Panc1 (cell line): ENCODE data around the gene PCDH15.

Source experiments
- POLR2AphosphoS5 ChIP-seq: IDR thresholded peaks from 2 replicates; pipeline ENCODE4 v1.6.1; 2012; ENCODE audit warnings: mild to moderate bottlenecking, low read depth, low read length, moderate library complexity
- SIN3A ChIP-seq: IDR thresholded peaks from 2 replicates; pipeline ENCODE4 v1.6.1; 2012; ENCODE audit warnings: low read depth, mild to moderate bottlenecking, low read length, moderate library complexity, borderline replicate concordance; ENCODE audit not compliant: insufficient read depth
- TCF7L2 ChIP-seq: IDR thresholded peaks from 2 replicates; pipeline ENCODE4 v1.6.1; 2011; ENCODE audit warnings: mild to moderate bottlenecking, low read depth, low read length, inconsistent platforms
- TF ChIP-seq, protein P1 (sequence below): fragments of 450-650 bp; IDR thresholded peaks from 2 replicates; pipeline ENCODE4 v1.5.1; 2017; ENCODE audit warnings: mild to moderate bottlenecking
- TF ChIP-seq, protein P2 (sequence below), 2 experiments: IDR thresholded peaks; 2 replicates each; pipeline ENCODE4 v1.6.1; 2011 to 2012; ENCODE audit warnings: low read depth in 2 of 2, control low read depth in 1 of 2, low read length in 1 of 2, mild to moderate bottlenecking in 1 of 2, moderate library complexity in 1 of 2; ENCODE audit not compliant: insufficient read depth in 1 of 2

GRCh38 chr10:53983431-53983830, 817.6 kb downstream of the PCDH15 start:
- TF ChIP-seq, protein P1, sequence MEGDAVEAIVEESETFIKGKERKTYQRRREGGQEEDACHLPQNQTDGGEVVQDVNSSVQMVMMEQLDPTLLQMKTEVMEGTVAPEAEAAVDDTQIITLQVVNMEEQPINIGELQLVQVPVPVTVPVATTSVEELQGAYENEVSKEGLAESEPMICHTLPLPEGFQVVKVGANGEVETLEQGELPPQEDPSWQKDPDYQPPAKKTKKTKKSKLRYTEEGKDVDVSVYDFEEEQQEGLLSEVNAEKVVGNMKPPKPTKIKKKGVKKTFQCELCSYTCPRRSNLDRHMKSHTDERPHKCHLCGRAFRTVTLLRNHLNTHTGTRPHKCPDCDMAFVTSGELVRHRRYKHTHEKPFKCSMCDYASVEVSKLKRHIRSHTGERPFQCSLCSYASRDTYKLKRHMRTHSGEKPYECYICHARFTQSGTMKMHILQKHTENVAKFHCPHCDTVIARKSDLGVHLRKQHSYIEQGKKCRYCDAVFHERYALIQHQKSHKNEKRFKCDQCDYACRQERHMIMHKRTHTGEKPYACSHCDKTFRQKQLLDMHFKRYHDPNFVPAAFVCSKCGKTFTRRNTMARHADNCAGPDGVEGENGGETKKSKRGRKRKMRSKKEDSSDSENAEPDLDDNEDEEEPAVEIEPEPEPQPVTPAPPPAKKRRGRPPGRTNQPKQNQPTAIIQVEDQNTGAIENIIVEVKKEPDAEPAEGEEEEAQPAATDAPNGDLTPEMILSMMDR, result no peak
- TF ChIP-seq, protein P2, sequence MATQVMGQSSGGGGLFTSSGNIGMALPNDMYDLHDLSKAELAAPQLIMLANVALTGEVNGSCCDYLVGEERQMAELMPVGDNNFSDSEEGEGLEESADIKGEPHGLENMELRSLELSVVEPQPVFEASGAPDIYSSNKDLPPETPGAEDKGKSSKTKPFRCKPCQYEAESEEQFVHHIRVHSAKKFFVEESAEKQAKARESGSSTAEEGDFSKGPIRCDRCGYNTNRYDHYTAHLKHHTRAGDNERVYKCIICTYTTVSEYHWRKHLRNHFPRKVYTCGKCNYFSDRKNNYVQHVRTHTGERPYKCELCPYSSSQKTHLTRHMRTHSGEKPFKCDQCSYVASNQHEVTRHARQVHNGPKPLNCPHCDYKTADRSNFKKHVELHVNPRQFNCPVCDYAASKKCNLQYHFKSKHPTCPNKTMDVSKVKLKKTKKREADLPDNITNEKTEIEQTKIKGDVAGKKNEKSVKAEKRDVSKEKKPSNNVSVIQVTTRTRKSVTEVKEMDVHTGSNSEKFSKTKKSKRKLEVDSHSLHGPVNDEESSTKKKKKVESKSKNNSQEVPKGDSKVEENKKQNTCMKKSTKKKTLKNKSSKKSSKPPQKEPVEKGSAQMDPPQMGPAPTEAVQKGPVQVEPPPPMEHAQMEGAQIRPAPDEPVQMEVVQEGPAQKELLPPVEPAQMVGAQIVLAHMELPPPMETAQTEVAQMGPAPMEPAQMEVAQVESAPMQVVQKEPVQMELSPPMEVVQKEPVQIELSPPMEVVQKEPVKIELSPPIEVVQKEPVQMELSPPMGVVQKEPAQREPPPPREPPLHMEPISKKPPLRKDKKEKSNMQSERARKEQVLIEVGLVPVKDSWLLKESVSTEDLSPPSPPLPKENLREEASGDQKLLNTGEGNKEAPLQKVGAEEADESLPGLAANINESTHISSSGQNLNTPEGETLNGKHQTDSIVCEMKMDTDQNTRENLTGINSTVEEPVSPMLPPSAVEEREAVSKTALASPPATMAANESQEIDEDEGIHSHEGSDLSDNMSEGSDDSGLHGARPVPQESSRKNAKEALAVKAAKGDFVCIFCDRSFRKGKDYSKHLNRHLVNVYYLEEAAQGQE (IDR thresholded peaks at IDR 0.05; ENCODE audit: insufficient read depth in 1 of 2, low read depth in 2 of 2, low read length in 1 of 2), result no peak
- no peak for TF ChIP-seq POLR2AphosphoS5
- peak; percentile 55; the same call in 1 of the 2 replicates for TF ChIP-seq TCF7L2
- TF ChIP-seq SIN3A, result no peak
